Measurements from ENCODE around the gene EDIL3.

The EDIL3 gene, protein sequence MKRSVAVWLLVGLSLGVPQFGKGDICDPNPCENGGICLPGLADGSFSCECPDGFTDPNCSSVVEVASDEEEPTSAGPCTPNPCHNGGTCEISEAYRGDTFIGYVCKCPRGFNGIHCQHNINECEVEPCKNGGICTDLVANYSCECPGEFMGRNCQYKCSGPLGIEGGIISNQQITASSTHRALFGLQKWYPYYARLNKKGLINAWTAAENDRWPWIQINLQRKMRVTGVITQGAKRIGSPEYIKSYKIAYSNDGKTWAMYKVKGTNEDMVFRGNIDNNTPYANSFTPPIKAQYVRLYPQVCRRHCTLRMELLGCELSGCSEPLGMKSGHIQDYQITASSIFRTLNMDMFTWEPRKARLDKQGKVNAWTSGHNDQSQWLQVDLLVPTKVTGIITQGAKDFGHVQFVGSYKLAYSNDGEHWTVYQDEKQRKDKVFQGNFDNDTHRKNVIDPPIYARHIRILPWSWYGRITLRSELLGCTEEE

DNA sequence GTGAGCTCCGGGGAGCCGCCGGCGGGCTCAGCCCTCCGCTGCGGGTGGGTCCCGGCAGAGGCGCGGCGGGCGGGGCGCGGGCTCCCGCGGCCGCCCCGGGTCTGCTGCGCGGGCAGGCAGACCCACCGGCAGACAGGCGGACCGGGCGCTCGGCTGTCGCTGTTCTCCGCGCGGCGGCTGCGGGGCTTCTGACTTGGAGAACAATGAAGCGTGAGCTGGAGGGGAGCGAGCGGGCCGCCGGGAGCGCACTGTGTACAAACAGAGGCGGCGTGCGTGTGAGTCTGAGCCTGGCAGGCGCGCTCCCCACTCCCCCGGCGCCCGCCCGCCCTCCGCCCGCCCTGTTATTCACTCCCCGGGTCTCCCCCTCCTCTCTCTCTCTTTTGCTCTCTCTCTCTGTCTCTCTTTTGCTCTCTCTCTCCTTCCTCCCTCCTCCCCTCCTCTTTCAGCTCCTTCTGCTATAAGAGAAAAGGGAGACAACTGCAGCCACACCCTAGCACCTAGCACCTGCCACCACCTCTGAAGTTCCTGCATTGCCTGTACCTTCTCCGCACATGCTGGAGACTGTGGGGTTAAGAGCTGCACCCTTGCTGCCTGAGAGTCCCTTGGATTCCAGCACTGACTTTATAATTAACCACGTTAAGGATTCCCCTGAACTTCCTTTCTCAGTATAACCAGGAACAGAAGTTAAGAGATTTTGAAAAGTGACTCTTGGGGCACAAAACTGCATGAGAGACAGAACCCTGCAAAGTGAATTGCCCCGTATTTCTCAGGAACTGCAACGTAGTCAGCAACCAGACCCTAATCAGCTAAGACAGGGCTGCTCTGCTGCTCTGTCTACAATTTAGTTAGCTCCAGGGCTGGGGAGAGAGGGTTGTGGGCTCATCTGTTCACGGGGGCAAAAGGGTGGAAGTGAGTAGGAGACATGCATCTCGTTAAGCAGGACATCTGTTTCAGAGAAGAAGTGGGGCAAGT, at the start of gene EDIL3:
Gene EDIL3, minus strand, starts transcription at position 277 of the 972 bp plus-strand sequence. CDS start 506 bp downstream, outside the sequence.
- DNase-seq: no peak

- no peak for DNase-seq
Observed at GRCh38 chr5:84433461-84433860, 48.8 kb upstream of the EDIL3 start.

GRCh38 chr5:84430863-84431663, 46.4 kb upstream of the EDIL3 start:
- DNase-seq: no peak

DNA sequence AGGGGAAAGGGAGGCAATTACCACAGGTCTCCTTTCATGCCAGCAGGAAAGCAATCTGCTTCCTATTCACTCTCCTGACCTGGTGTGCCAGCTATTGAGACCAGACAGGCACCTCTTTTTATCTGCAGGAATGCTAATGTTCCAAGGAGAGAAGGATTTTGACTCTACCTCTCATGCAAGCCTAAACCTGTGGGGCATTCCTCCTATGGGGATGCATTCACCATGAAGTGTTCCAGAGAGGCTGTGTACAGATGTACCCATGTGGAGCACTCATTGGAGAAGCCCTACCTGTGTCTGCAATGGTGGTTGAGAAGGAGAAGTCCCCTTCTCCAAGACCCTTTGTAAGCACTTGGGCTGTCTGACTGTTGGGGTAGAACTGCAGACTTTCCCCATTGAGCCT, 45.4 kb upstream of the EDIL3 start:
- no peak for DNase-seq

DNA sequence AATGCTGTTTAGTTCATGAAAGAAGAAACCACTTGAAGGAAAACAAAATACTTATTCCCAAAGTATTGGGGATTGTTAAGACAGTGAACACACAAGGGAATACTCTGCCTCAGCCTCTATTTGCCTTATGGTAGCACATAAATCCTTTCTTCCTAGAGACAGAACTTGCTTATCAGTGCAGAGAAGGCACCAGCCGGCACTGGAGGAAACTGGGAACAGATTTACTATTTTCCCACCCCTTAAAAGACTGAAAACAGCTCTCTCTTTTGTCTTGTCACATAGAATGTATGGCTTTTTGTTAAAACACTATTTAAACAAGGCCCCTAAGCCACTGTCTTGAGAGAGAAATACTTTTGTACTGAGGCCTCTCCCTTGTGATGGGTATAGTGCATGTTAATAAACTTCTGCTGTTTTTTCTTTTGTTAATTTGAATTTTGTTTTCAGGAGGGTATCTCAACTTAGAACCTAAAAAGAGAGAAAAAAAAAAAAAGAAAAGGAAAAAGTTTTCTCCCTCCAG, 40.7 kb upstream of the EDIL3 start:
- no peak for DNase-seq

- DNase-seq: no peak
Observed at GRCh38 chr5:84419742-84420141, 35.1 kb upstream of the EDIL3 start.

GRCh38 chr5:84411832-84412605, 27.3 kb upstream of the EDIL3 start:
- no peak for DNase-seq

DNA sequence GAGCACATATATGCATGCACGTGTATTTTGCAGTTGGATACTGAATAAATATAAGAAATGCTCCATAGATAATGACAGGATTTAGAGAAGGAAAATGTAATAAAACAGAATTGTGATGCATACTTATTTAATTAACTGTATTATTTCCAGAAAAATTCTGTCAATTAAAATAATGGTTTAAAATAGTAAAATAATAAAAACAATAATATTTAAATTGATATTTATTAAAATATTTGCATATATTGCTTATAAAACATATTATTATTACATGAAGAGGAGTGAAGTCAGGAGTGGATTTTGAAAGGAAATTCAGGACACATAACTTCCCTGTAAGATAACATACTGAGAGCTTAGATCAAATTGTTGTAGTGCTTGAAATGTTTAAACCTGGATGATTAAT, 21.4 kb upstream of the EDIL3 start:
- no peak for DNase-seq

- DNase-seq: peak; percentile 79
Observed at GRCh38 chr5:84403773-84404172, 19.1 kb upstream of the EDIL3 start.

- DNase-seq: no peak
Observed at GRCh38 chr5:84397385-84397784, 12.7 kb upstream of the EDIL3 start.

DNA sequence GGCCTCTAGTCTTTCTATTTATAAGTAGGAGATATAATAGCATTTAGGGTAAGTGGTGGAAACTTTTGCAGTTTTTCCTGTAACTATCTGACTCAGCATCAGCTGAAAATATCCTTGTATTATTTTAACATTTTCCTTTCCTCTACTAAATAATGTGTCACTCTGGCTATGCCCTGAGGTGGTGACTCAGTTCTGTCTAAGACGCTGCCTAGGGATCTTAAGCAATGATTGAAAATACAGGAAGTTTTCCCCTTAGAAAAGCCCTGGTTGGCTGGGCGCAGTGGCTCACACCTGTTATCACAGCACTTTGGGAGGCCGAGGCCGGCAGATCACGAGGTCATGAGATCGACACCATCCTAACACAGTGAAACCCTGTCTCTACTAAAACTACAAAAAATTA, 9.3 kb upstream of the EDIL3 start:
- peak; percentile 81 for DNase-seq

DNA sequence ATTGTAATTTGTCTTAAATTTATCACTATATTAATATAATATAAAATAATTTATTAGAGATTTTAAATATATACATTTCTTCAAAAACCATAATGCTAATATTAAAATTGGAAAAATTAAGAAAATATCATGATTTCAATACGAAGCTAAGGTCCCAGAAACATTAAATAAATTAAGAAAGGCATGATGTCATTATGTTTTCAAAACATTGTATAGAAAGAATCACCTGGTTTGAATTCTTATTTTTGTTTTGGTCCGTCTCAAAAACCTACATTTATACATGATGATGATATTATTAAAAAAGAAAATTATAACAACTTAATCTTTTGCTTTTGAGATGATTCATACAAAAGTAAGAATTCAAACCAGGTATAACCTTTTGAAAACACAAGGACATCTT, 8.2 kb upstream of the EDIL3 start:
- DNase-seq: no peak

DNA sequence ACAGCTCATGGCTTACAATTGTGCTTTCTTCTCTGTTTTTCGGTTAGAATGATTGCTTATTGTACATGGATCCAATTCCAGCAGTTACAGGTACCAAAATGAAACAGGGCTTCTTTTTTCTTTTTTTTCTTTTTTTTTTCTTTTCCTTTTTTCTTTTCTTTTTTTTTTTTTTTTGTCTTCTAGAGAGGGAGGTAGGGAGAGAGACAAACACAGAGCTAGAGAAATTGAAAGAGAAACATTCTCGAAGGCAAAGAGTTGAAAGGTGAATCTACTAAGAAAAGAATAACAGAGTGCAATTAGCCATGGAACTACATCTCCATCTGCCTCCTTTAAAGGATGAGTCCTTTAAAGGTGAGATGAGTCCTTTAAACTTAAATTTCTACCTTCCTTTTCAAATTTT, 1.0 kb upstream of the EDIL3 start:
- DNase-seq: no peak

GRCh38 chr5:84383816-84384603, 670 bp downstream of the EDIL3 start:
- DNase-seq: no peak

DNA sequence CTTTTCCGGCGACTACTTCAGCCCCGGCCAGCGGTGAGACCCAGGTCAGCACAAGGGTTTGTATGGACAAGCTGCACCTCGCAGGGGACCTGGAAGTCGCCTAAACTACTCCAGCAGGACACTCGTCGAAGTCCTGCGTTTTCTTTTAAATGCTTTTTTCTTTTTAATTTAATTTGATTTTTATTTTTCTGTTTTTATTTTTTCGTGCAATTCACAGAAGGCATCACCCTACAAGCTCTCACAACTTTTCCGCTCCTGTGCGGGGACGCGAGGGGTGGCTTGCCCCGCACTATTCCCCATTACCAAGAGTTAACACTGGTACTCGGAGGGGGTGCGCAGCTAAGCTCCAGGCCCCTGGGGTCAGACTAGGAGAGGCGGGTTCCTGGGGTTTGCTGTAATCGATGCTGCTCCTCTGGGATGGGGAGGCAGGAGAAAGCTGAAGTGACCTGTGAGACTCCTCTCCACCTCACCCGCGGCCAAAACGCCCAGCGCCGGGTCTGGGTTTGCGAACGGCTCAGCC, 1.3 kb downstream of the EDIL3 start:
- DNase-seq: no peak

DNA sequence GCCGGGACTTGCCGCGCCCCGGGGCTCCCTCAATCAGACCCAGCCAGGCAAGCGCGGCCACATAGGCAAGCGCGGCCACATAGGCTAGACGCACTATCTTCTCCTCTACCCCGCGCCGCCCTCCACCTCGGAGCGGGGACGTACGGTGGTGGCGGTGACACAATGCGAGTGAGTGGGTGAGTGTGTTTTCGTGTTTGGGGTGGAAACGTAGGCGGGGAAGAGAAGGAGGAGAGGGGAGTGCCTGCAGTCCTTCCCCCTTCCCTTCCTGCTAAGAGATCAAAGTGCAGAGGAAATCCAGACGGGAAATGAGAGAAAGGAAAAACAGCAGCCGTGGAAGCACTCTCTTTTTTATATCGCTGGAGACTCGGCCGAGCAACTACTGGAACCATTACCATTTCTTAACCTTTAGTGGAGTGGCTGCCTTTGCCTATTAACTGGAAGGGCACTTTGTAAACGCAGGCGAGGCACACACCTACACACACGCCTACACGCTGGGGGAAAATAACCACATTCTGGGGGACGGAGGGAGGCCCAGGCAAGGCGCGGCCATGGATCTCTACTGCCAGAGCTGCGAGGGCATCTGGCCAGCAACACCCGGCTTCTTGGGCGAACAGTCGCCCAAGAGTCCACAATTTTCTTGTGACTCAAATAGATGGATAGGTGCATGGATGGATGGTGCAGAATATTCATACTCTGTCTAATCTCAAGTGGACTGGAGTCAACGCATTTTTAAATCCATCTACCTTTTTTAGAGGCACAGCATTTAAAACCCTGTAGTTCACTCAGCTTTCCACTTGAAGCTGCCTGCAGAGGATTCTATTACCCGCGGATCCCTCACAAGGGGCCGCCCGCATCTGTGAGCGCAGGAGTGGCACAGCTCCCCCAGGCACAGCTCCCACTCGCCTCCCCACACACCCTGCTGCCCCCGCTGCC, 2.1 kb downstream of the EDIL3 start:
- no peak for DNase-seq

DNA sequence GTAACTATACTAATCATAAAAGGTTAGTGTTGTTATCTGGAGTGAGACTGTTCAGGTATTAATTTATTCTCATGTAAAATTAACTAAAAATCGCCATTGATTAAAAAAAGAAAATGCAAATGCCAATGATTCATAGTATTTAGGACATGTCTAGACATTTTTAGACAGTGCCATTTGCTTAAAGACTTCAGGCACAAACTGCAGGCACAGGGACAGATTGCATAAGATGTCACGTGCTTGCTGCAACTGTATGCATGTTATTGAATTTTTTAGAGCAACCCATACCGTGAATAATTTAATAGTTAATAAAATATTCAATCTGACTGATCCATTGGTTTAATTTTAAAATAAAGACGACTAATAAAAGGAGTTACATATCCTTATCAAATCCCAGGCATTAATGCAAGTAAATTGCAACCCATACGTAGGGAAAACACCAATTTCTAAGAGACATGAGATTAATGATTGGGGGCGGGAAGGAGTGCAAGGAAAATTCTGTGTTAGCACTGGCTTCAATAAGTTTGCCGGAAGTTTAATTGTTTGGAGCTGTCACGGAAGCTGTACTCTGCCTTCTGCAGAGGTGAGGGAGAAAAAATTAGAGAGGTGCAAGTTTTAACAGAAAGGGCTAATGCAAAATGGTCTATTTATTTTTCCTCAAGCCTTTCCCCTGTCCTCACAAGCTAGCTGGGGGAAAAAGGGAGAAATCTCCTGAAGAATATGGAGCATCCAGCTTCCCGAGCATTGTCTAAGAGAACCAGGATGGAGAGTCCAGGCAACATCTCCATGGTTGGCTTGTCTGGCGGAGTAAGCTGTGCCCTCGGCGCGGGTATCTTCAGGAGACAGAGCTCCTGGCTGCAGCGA, 2.9 kb downstream of the EDIL3 start:
- DNase-seq: no peak

- no peak for DNase-seq
Observed at GRCh38 chr5:84379749-84380148, 4.9 kb downstream of the EDIL3 start.

- no peak for DNase-seq
Observed at GRCh38 chr5:84378961-84379360, 5.7 kb downstream of the EDIL3 start.

Measured in amniotic stem cell (primary cell).